Omental fat pad (tissue), 4 donors: ENCODE measurements around the gene OSBPL8. TPM values are rescaled to one million over a fixed set of nuclear protein-coding genes. Genes with fewer than 3 reads are reported as not detected.

Experiments
- ATAC-seq: fragments of 150-250 bp; one replicate; pipeline ENCODE4 v1.9.1; 2016; ENCODE audit warnings: mild to moderate bottlenecking, moderate library complexity; ENCODE audit not compliant: low FRiP score
- DNase-seq: peaks from one replicate; pipeline ENCODE4 v3.0.0-alpha.2; 2019; ENCODE audit warnings: low spot score
- total RNA-seq, 4 donors: library from RNA; depleted of rRNA; stranded (reverse); fragments of >200 nt; gene quantifications; one replicate each; pipeline ENCODE4 v1.1.0, GENCODE V29; 2016
- TF ChIP-seq, protein P1 (sequence below), 3 donors: fragments of 450-650 bp; IDR thresholded peaks; one replicate each; pipeline ENCODE4 v1.5.1; 2016 to 2017; ENCODE audit warnings: antibody characterized with exemption in 3 of 3, mild to moderate bottlenecking in 3 of 3, moderate library complexity in 2 of 3

Gene OSBPL8
- total RNA-seq, 4 donors from 2014 or later: 52.6 to 76.8 (median 65.2) TPM

- DNase-seq (no peak), ATAC-seq (no peak)
- TF ChIP-seq, protein P1, sequence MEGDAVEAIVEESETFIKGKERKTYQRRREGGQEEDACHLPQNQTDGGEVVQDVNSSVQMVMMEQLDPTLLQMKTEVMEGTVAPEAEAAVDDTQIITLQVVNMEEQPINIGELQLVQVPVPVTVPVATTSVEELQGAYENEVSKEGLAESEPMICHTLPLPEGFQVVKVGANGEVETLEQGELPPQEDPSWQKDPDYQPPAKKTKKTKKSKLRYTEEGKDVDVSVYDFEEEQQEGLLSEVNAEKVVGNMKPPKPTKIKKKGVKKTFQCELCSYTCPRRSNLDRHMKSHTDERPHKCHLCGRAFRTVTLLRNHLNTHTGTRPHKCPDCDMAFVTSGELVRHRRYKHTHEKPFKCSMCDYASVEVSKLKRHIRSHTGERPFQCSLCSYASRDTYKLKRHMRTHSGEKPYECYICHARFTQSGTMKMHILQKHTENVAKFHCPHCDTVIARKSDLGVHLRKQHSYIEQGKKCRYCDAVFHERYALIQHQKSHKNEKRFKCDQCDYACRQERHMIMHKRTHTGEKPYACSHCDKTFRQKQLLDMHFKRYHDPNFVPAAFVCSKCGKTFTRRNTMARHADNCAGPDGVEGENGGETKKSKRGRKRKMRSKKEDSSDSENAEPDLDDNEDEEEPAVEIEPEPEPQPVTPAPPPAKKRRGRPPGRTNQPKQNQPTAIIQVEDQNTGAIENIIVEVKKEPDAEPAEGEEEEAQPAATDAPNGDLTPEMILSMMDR (IDR thresholded peaks at IDR 0.05): no peak
These were observed 134.6 kb downstream of the OSBPL8 start for GRCh38 chr12:76424941-76425340.

DNA sequence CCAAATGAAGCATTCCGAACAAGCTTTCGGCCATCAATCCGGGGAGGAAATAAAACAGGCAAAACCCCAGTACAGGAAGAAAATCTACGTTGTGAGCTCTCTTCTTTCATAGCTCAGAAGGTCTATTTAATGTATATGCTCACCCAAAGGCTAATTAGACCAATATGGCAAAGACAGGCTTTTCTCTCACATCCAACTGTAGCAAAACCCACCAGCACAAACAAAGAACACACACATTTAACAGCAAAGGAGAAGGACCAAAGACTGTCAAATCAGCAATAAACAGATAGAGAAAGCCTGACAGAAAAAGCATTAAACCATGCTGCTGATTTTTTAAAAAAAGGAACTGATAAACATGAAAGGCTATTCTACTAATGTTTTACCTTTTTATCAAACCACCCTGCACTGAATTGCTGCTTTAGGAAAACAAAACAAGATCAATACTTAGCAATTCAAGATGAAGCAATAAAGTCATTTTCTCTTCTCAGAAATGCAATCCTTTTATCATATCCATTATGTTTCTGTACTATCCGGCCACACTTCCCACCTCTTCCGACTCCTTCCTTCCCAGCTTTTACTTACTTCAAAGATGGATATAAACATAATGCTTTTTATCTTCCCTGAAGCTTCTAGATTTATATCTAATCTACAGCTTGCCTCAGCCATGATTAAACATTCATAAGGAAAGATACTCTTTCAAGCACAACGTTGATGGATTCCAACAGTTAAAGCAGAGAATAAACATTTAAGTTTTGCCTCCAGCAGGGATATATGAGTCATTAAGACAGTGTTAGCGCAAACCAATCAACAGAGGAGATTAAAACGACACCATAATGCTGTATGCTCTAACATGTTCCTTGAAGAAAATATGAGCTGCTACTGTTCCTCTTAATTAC lies 136.8 kb downstream of the OSBPL8 start:
- DNase-seq: no peak
- TF ChIP-seq, protein P1 (IDR thresholded peaks at IDR 0.05): no peak
- ATAC-seq: no peak

GRCh38 chr12:76422154-76422542 lies 137.4 kb downstream of the OSBPL8 start:
- DNase-seq (no peak), ATAC-seq (no peak)
- TF ChIP-seq, protein P1 (IDR thresholded peaks at IDR 0.05): no peak

GRCh38 chr12:76421046-76421445 lies 138.5 kb downstream of the OSBPL8 start:
- ATAC-seq (no peak), DNase-seq (no peak)
- TF ChIP-seq, protein P1 (IDR thresholded peaks at IDR 0.05): no peak

DNA sequence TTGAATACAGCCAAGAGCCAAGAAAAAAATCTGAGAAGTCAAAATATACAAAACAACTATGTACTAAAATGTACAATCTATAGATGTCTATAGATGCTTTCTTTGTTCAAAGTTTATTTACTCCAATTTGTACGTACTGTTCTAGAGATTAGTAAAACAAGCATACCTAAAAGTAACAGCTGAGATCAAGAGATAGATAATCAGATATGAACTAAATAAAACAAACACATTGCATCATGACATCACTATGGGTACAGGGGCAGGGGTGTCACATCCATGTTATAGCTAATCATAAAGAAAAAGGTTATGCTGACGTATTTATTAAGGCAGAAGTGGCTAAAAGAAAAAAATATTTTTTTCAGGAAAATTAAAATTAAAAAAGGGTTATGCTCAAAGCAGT lies 139.3 kb downstream of the OSBPL8 start:
- TF ChIP-seq, protein P1 (IDR thresholded peaks at IDR 0.05): no peak
- no peak for ATAC-seq

DNA sequence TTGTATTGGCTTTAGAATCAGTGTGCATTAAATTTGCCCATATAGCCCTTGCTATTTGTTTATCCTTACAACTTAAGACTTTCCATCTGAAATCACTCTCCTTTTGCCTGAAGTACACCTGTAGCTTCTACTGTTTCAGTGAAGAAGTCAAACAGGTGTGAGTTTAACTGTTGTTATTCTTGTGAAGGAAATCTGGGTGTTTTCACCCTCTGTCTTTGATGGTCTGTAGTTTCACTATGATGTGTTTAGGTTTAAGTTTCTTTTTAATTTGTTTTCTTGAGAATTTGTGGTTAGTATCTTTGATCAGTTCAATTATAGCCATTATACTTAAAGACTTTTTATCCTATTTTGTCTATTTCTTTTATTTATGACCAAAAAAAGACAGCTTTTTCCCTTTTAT lies 142.5 kb downstream of the OSBPL8 start:
- no peak for ATAC-seq
- TF ChIP-seq, protein P1 (IDR thresholded peaks at IDR 0.05): no peak
- DNase-seq: no peak

More for the DNA sequence above, 139.3 kb downstream of the OSBPL8 start:
- DNase-seq: no peak

GRCh38 chr12:76413121-76413520 lies 146.4 kb downstream of the OSBPL8 start:
- TF ChIP-seq, protein P1 (IDR thresholded peaks at IDR 0.05): no peak
- no peak for ATAC-seq

More at GRCh38 chr12:76413121-76413520, 146.4 kb downstream of the OSBPL8 start:
- no peak for DNase-seq
